Heart left ventricle (tissue), 16 donors: ENCODE results near the gene EFCC1. TPM values are rescaled to one million over a fixed set of nuclear protein-coding genes. Genes with fewer than 3 reads are reported as not detected.

ENCODE experiments used
- ATAC-seq, 4 donors: fragments of 200-7000 bp; cut with Tn5 transposase; one replicate each; pipeline ENCODE4 v1.9.1; 2020 to 2022; ENCODE audit warnings: moderate library complexity in 4 of 4, mild to moderate bottlenecking in 3 of 4, moderate number of reproducible peaks in 1 of 4
- DNase-seq, 5 donors: peaks; one replicate each; pipeline ENCODE4 v3.0.0-alpha.2; 2020
- H3K27ac ChIP-seq, 12 donors: fragments of 200-600 bp; sonication (generic) in 4 of 12; one replicate each; pipeline versions ENCODE4 v1.5.0 to v1.8.0; 2016 to 2022; ENCODE audit warnings: mild to moderate bottlenecking in 2 of 12
- H3K27me3 ChIP-seq, 9 donors: fragments of 200-600 bp; sonication (generic) in 2 of 9; one replicate each; pipeline versions ENCODE4 v1.5.1 to v1.8.0; 2016 to 2022; ENCODE audit warnings: mild to moderate bottlenecking in 3 of 9
- H3K36me3 ChIP-seq, 9 donors: fragments of 200-600 bp; sonication (generic) in 2 of 9; one replicate each; pipeline versions ENCODE4 v1.5.0 to v1.8.0; 2018 to 2022; ENCODE audit warnings: mild to moderate bottlenecking in 2 of 9
- H3K4me1 ChIP-seq, 12 donors: fragments of 200-600 bp; sonication (generic) in 4 of 12; one replicate each; pipeline versions ENCODE4 v1.5.0 to v1.8.0; 2016 to 2022; ENCODE audit warnings: mild to moderate bottlenecking in 3 of 12
- H3K4me3 ChIP-seq, 12 donors: fragments of 200-600 bp; sonication (generic) in 4 of 12; one replicate each; pipeline versions ENCODE4 v1.5.0 to v1.8.0; 2017 to 2022; ENCODE audit warnings: mild to moderate bottlenecking in 9 of 12, moderate library complexity in 4 of 12
- H3K9me3 ChIP-seq, 12 donors: fragments of 200-600 bp; sonication (generic) in 4 of 12; one replicate each; pipeline versions ENCODE4 v1.5.0 to v1.8.0; 2016 to 2022; ENCODE audit warnings: mild to moderate bottlenecking in 1 of 12
- POLR2A ChIP-seq, 2 donors: fragments of 450-650 bp; IDR thresholded peaks; one replicate each; pipeline ENCODE4 v1.6.1; 2017; ENCODE audit warnings: antibody characterized with exemption in 2 of 2, mild to moderate bottlenecking in 2 of 2, moderate library complexity in 2 of 2
- WGBS, 4 donors: extraction: QIAGEN DNeasy Blood & Tissue Kit in 2 of 4; methylation state at CpG; one replicate each; pipeline versions ENCODE4 v1.1.5 to v1.1.7; 2013 to 2018; 5-methylcytosine and 5-hydroxymethylcytosine counted together
- intact Hi-C, 10 donors: fragments of 100-400 bp; cut with DNase I; formaldehyde crosslinking; loops; one replicate each; pipeline versions ENCODE4 v1.11.1 to v1.14.2; 2022
- polyA plus RNA-seq, 2 donors: library from polyadenylated mRNA; stranded (reverse); fragments of 200-250 nt; gene quantifications; one replicate each; pipeline ENCODE4 v1.2.3, GENCODE V29; 2013
- total RNA-seq, 9 donors: library from RNA; depleted of rRNA in 2 of 9; stranded (reverse); fragments of >200 nt in 2 of 9; fragmentation: NEBNext Ultra II Directional in 3 of 9; extraction: Animal tissue kit (Norgen Biotek cat#: 25700) in 3 of 9; gene quantifications; one replicate each; pipeline versions ENCODE4 v1.1.0 to v1.2.4, GENCODE V29; 2016 to 2023
- TF ChIP-seq, protein P1 (sequence below), 12 donors: fragments of 200-600 bp; sonication (generic) in 4 of 12; IDR thresholded peaks; one replicate each; pipeline versions ENCODE4 v1.5.0 to v1.8.0; 2018 to 2022; ENCODE audit warnings: antibody characterized with exemption in 12 of 12, mild to moderate bottlenecking in 5 of 12
- donor health status: ischemic (EF 13 %, LVEDD 7.1; RV severe dilation, severe dysfunction).
- donor health status: healthy with polysubstance abuse.
- donor health status: DM: no; HTN: yes; CAD: no.
- donor health status: DM: no; HTN: no; CAD: no.
- donor health status: ischemic (EF 25% LVEDD 6.9; RV normal size, moderate dysfunction).
- donor health status: ischemic (EF 25% LVEDD 5.7; RV mildly dilated, moderate dysfunction).
- donor health status: healthy.
- donor health status: DM: yes; HTN: yes; CAD: no.
- donor health status: ischemic (EF 35%, LVEDD 5.7; RV mildly dilated, moderate dysfunction).
- donor health status: nonischemic (EF 11% LVEDD 7.7; RV severe dilation, severe dysfunction).
- donor health status: DM: yes; HTN: yes; CAD: no.
- donor health status: PGD.
- donor health status: ischemic (EF 29% LVEDD 5.4; RV normal size, mild dysfunction).
- donor health status: nonischemic (EF 23%, LVEDD 6.1; RV moderate dilation, normal function).

Gene EFCC1
- total and polyA plus RNA-seq, 11 donors, result 0.60 to 2.5 (median 1.5) TPM

DNA sequence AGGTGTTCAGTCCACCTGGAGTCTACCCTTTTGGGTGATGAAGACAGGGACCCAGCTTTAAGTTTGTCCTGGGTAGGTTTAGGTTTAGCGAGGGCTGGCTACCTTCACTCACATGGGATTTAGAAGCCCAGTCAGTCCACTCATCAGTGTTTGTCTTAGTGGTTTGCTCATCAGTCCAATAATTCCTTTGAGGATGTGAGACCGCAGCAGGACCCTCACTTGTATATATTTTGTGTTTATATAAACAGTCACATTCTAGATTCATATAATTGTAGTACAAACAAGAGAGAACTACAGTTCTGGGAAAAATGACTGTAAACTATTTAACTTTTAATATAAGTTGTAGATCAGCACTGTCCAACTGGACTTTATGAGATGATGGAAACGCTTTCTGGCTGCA, 18.2 kb downstream of the EFCC1 start:
- Histone ChIP-seq H3K4me1 (peaks cover 0 to 80% (median 53%) of the 10 kb centered on the region in 12 donors), H3K36me3 (no peaks in the 10 kb centered on the region), H3K27me3 (no peaks in the 10 kb centered on the region), H3K9me3 (no peaks in the 10 kb centered on the region), H3K4me3 (no peak overlapping the region), H3K27ac (peak overlapping the region in 4 of 12 donors; percentile 3 to 87 (median 80))
- peak in 1 of 5 donors; percentile 2 for DNase-seq
- WGBS, 4 donors, result 89 to 96% (median 95%) methylated on average over 3 of the region's 3 CpGs
- intact Hi-C loops, result no loop called here
- ATAC-seq, result no peak
- TF ChIP-seq, protein P1, sequence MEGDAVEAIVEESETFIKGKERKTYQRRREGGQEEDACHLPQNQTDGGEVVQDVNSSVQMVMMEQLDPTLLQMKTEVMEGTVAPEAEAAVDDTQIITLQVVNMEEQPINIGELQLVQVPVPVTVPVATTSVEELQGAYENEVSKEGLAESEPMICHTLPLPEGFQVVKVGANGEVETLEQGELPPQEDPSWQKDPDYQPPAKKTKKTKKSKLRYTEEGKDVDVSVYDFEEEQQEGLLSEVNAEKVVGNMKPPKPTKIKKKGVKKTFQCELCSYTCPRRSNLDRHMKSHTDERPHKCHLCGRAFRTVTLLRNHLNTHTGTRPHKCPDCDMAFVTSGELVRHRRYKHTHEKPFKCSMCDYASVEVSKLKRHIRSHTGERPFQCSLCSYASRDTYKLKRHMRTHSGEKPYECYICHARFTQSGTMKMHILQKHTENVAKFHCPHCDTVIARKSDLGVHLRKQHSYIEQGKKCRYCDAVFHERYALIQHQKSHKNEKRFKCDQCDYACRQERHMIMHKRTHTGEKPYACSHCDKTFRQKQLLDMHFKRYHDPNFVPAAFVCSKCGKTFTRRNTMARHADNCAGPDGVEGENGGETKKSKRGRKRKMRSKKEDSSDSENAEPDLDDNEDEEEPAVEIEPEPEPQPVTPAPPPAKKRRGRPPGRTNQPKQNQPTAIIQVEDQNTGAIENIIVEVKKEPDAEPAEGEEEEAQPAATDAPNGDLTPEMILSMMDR (IDR thresholded peaks at IDR 0.05), result no peak
- TF ChIP-seq POLR2A (IDR thresholded peaks at IDR 0.05), result no peak

DNA sequence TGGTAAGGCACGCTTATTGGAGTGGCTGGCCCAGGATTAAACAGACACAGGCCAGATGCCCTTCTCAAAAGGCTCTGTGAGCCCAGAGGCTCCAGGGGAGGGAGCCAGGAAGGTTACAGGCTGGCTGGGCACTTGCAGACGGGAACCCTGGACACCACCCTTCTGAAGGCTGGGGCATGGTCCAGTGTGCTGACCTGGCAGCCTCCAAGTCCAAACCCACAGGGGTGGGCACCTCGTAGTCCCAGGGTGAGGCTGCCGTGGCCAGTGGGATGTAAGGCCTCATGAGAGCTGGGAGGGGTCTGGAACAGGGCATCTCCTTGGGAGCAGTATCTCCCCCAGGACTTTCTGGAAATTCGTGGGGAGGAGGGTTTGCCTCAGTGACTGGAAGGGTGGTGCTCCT, 19.6 kb downstream of the EFCC1 start:
- H3K27me3 ChIP-seq, result no peaks in the 10 kb centered on the region
- no peak for TF ChIP-seq POLR2A (IDR thresholded peaks at IDR 0.05)
- TF ChIP-seq, protein P1 (IDR thresholded peaks at IDR 0.05), result no peak
- ATAC-seq, result no peak
- intact Hi-C loops, result no loop called here
- WGBS, 4 donors, result 73 to 84% (median 75%) methylated on average over 5 of the region's 5 CpGs
- H3K9me3 ChIP-seq, result no peaks in the 10 kb centered on the region
- H3K4me3 ChIP-seq, result no peak overlapping the region
- DNase-seq, result no peak
- H3K27ac ChIP-seq, result peak overlapping the region in 7 of 12 donors; percentile 24 to 85 (median 74)
- peaks cover 0 to 79% (median 55%) of the 10 kb centered on the region in 12 donors for H3K4me1 ChIP-seq
- H3K36me3 ChIP-seq, result no peaks in the 10 kb centered on the region

DNA sequence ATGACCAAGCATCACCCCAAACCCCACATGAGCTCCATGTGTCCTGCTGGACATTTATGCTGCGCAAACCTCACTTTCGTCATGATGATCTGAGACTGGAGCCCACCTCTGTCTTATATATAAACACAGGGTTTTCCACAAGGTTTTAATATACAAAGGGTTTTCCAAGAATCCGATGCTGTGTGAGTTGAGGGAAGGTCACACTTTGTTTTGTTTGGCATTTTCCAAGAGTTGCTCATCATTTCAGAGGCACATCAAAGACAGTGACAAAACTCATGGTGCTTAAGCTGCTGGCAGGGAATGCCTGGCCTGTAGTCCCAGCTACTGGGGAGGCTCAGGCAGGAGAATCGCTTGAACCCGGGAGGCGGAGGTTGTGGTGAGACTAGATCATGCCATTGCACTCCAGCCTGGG, 20.0 kb downstream of the EFCC1 start:
- Histone ChIP-seq H3K36me3 (no peaks in the 10 kb centered on the region), H3K27ac (peak overlapping the region in 6 of 12 donors; percentile 42 to 85 (median 79)), H3K27me3 (no peaks in the 10 kb centered on the region), H3K4me3 (no peak overlapping the region), H3K4me1 (peaks cover 0 to 80% (median 56%) of the 10 kb centered on the region in 12 donors), H3K9me3 (no peaks in the 10 kb centered on the region)
- TF ChIP-seq POLR2A (IDR thresholded peaks at IDR 0.05), result no peak
- TF ChIP-seq, protein P1 (IDR thresholded peaks at IDR 0.05), result no peak
- intact Hi-C loops, result no loop called here
- WGBS, 4 donors, result 78 to 82% (median 79%) methylated on average over 6 of the region's 6 CpGs
- ATAC-seq (no peak), DNase-seq (peak in 1 of 5 donors; percentile 27)

DNA sequence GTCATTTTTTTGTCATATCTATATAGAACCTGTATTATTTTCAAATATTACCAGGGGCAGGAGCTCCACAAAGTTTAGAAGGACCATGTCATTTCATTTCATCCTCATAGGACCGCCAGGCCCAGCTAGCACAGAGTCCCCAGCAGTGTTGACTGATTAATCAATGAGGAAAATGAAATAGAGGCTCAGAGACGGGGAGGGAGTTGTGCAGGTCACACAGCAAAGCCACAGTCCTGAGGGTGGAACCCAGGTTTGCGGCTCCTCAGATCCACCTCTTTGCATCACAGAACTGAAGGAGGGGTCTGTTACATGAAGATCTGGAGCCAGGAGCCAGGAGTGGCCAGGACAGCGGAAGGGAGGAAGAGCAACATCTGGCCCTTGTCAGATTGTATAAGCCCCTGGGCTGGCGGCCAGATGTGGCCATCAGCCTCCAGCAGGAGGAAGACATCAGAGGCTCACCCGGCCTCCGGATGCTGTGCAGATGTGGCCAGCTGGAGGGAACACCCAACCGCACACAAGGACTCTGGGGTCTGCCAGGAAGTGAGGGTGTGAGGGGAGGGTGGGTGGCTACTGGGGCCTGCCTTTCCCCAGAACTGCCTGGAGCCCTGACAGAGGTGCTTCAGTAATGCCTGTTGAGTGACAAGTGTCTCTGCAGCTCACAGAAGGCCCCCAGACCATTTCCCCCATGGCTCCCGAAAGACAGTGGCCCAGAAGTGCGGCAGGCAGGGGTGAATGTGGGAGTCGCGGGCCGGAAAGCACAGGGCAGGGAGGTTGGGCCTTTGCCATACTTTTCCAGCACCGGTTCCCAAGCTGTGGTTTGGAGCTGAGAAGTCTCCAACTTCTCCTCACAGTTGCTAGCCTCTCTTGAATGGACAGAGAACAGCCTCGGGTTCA, 21.3 kb downstream of the EFCC1 start:
- ATAC-seq (peak; percentile 55 to 77 (median 74)), DNase-seq (peak; percentile 87 to 92 (median 91))
- Histone ChIP-seq H3K4me3 (no peak overlapping the region), H3K4me1 (peaks cover 0 to 79% (median 53%) of the 10 kb centered on the region in 12 donors), H3K27me3 (no peaks in the 10 kb centered on the region), H3K36me3 (no peaks in the 10 kb centered on the region), H3K9me3 (no peaks in the 10 kb centered on the region), H3K27ac (peak overlapping the region; percentile 7 to 85 (median 70))
- no peak for TF ChIP-seq POLR2A (IDR thresholded peaks at IDR 0.05)
- TF ChIP-seq, protein P1 (IDR thresholded peaks at IDR 0.05), result peak in 1 of 12 donors; percentile 3
- 46 to 57% (median 51%) methylated on average over 9 to 15 of the region's 15 CpGs for WGBS, 4 donors
- intact Hi-C loops, result no loop called here
